HCT116 (cell line): ENCODE data around the gene MED27. TPM values are rescaled to one million over a fixed set of nuclear protein-coding genes. Genes with fewer than 3 reads are reported as not detected.
A peak's percentile ranks its signal among the peaks of the same experiment; 100 is the strongest.

ENCODE experiments used
- ATAC-seq: fragments of 200-7000 bp; cut with Tn5 transposase; 2 replicates; pipeline ENCODE4 v1.9.1; 2020; ENCODE audit warnings: mild to moderate bottlenecking, moderate library complexity
- BruUV-seq: library from RNA; stranded (reverse); fragments of 400-500 nt; replicated peaks from 2 replicates; lab custom pipeline; 2021; lab: Mats Ljungman, UMichigan
- CTCF ChIA-PET: fragments of 300-600 bp; sonication (Branson Sonifier 250); formaldehyde crosslinking; loops from one replicate; lab custom pipeline; 2021; ENCODE audit warnings: antibody characterized with exemption; lab: Charles Lee
- POLR2A ChIA-PET: fragments of 300-600, 350-600 bp; sonication (Branson Sonifier 250); formaldehyde crosslinking; loops from one replicate; lab custom pipeline; 2021; ENCODE audit warnings: antibody characterized with exemption; lab: Charles Lee
- RAD21 ChIA-PET, 2 experiments: fragments of 300-600 bp; sonication (Branson Sonifier 250); formaldehyde crosslinking; loops; one replicate each; lab custom pipeline; 2023; ENCODE audit warnings: low total read pairs in 2 of 2; ENCODE audit not compliant: uncharacterized antibody in 2 of 2, unreplicated experiment in 2 of 2, low non-redundant PET in 1 of 2; lab: Charles Lee
- DNase-seq: peaks from one replicate; pipeline ENCODE4 v3.0.0-alpha.2; 2010; ENCODE audit warnings: low read depth, low spot score
- H2AFZ ChIP-seq: fragments of 200-600 bp; shearing (Covaris generic), sonication (generic); 2 replicates; pipeline ENCODE4 v1.6.1; 2017; ENCODE audit warnings: low read depth, mixed run types, mixed read lengths, antibody characterized with exemption, low read length; ENCODE audit not compliant: poor library complexity, severe bottlenecking
- H3K27ac ChIP-seq: 2 replicates; pipeline ENCODE4 v1.5.1; 2012; ENCODE audit warnings: low read depth, low read length
- H3K27me3 ChIP-seq: fragments of 200-600 bp; sonication (generic); 2 replicates; pipeline ENCODE4 v1.6.1; 2016; ENCODE audit warnings: mixed run types, low read length, mixed read lengths; ENCODE audit not compliant: insufficient read depth
- H3K36me3 ChIP-seq, 2 experiments: fragments of 200-500 bp in 1 of 2; fragments of 200-600 bp in 1 of 2; sonication (Bioruptor generic) in 1 of 2; sonication (generic) in 1 of 2; 2 replicates each; pipeline versions ENCODE4 v1.5.1 to v1.6.1; 2014 to 2016; ENCODE audit warnings: low read length in 2 of 2, inconsistent platforms in 1 of 2, mixed read lengths in 1 of 2, mixed run types in 1 of 2; ENCODE audit not compliant: insufficient read depth in 2 of 2, control insufficient read depth in 1 of 2
- H3K4me1 ChIP-seq, 2 experiments: fragments of 200-600 bp in 1 of 2; sonication (generic) in 1 of 2; 2 replicates each; pipeline versions ENCODE4 v1.5.1 to v1.6.1; 2012 to 2017; ENCODE audit warnings: low read length in 2 of 2, inconsistent platforms in 1 of 2, mild to moderate bottlenecking in 1 of 2, mixed read lengths in 1 of 2, mixed run types in 1 of 2, moderate library complexity in 1 of 2; ENCODE audit not compliant: insufficient read depth in 2 of 2, control insufficient read depth in 1 of 2
- H3K4me2 ChIP-seq: fragments of 200-600 bp; sonication (generic); 2 replicates; pipeline ENCODE4 v1.6.1; 2017; ENCODE audit warnings: mixed run types, low read length, mixed read lengths
- H3K4me3 ChIP-seq, 2 experiments: fragments of 200-600 bp in 1 of 2; sonication (generic) in 1 of 2; replicated peaks in 1 of 2; 2 replicates each; pipeline ENCODE4 v1.5.1; 2011 to 2016; ENCODE audit warnings: low read length in 2 of 2, control low read depth in 1 of 2, low read depth in 1 of 2, mild to moderate bottlenecking in 1 of 2, mixed read lengths in 1 of 2, mixed run types in 1 of 2
- H3K79me2 ChIP-seq: fragments of 200-600 bp; sonication (generic); 2 replicates; pipeline ENCODE4 v1.6.1; 2017; ENCODE audit warnings: mild to moderate bottlenecking, mixed run types, low read length, moderate library complexity, mixed read lengths; ENCODE audit not compliant: insufficient read depth
- H3K9ac ChIP-seq: fragments of 200-600 bp; sonication (generic); 2 replicates; pipeline ENCODE4 v1.6.1; 2016; ENCODE audit warnings: low read length, mixed read lengths
- H3K9me2 ChIP-seq: fragments of 200-600 bp; sonication (generic), shearing (Covaris generic); 2 replicates; pipeline ENCODE4 v1.6.1; 2017; ENCODE audit warnings: mixed run types, mild to moderate bottlenecking, moderate library complexity; ENCODE audit not compliant: insufficient read depth
- H3K9me3 ChIP-seq, 2 experiments: fragments of 200-500 bp in 1 of 2; fragments of 200-600 bp in 1 of 2; sonication (Bioruptor generic) in 1 of 2; sonication (generic) in 1 of 2; 2 replicates each; pipeline ENCODE4 v1.6.1; 2014 to 2017; ENCODE audit warnings: low read length in 2 of 2, mixed read lengths in 2 of 2, inconsistent platforms in 1 of 2, low read depth in 1 of 2, mild to moderate bottlenecking in 1 of 2, mixed run types in 1 of 2, moderate library complexity in 1 of 2; ENCODE audit not compliant: control insufficient read depth in 1 of 2, insufficient read depth in 1 of 2
- H4K20me1 ChIP-seq: fragments of 200-600 bp; sonication (generic), shearing (Covaris generic); 2 replicates; pipeline ENCODE4 v1.6.1; 2017; ENCODE audit warnings: mixed run types, mild to moderate bottlenecking, moderate library complexity; ENCODE audit not compliant: insufficient read depth
- CBX3 ChIP-seq: IDR thresholded peaks from 2 replicates; pipeline ENCODE4 v1.6.1; 2012; ENCODE audit warnings: low read depth
- EGR1 ChIP-seq: IDR thresholded peaks from 2 replicates; pipeline ENCODE4 v1.6.1; 2012; ENCODE audit warnings: low read depth
- EZH2 ChIP-seq: fragments of 200-600 bp; sonication (generic); IDR thresholded peaks from 2 replicates; pipeline ENCODE4 v1.6.1; 2017; ENCODE audit warnings: antibody characterized with exemption, mixed run types
- POLR2A ChIP-seq: IDR thresholded peaks from 2 replicates; pipeline ENCODE4 v1.7.0; 2011; ENCODE audit warnings: borderline replicate concordance; ENCODE audit not compliant: insufficient read depth, insufficient read length; ENCODE audit errors: extremely low read depth
- POLR2AphosphoS5 ChIP-seq: IDR thresholded peaks from 2 replicates; pipeline ENCODE4 v1.6.1; 2011; ENCODE audit warnings: mild to moderate bottlenecking, low read depth, low read length, moderate library complexity
- SP1 ChIP-seq: IDR thresholded peaks from 2 replicates; pipeline ENCODE4 v1.6.1; 2012; ENCODE audit warnings: low read depth
- YY1 ChIP-seq: IDR thresholded peaks from 2 replicates; pipeline ENCODE4 v1.6.1; 2011; ENCODE audit warnings: low read length, low read depth, moderate library complexity, mild to moderate bottlenecking; ENCODE audit not compliant: insufficient replicate concordance; ENCODE audit errors: extremely low read depth
- intact Hi-C: fragments of 100-400 bp; cut with micrococcal nuclease; formaldehyde crosslinking; loops from 2 replicates; pipeline ENCODE4 v1.10.0; 2022
- total RNA-seq: library from RNA; stranded (reverse); gene quantifications from one replicate; pipeline ENCODE4 v1.2.1, GENCODE V29; 2021; ENCODE audit not compliant: unreplicated experiment
- TF ChIP-seq, protein P1 (sequence below): IDR thresholded peaks from 2 replicates; pipeline ENCODE4 v1.6.1; 2012; ENCODE audit warnings: low read depth
- TF ChIP-seq, protein P2 (sequence below): IDR thresholded peaks from 2 replicates; pipeline ENCODE4 v1.6.1; 2012
- TF ChIP-seq, protein P3 (sequence below), 3 experiments: fragments of 200-600 bp in 1 of 3; sonication (generic) in 1 of 3; IDR thresholded peaks in 2 of 3; conservative IDR thresholded peaks in 1 of 3; 2 replicates each; pipeline ENCODE4 v1.5.1; 2012 to 2017; ENCODE audit warnings: low read depth in 2 of 3, low read length in 2 of 3, antibody characterized with exemption in 1 of 3, borderline replicate concordance in 1 of 3, control low read depth in 1 of 3, mild to moderate bottlenecking in 1 of 3, mixed read lengths in 1 of 3, mixed run types in 1 of 3, moderate library complexity in 1 of 3; ENCODE audit not compliant: insufficient read depth in 1 of 3

The MED27 gene
- total RNA-seq, 1 experiment from 2014 or later, result 26.9 TPM

DNA sequence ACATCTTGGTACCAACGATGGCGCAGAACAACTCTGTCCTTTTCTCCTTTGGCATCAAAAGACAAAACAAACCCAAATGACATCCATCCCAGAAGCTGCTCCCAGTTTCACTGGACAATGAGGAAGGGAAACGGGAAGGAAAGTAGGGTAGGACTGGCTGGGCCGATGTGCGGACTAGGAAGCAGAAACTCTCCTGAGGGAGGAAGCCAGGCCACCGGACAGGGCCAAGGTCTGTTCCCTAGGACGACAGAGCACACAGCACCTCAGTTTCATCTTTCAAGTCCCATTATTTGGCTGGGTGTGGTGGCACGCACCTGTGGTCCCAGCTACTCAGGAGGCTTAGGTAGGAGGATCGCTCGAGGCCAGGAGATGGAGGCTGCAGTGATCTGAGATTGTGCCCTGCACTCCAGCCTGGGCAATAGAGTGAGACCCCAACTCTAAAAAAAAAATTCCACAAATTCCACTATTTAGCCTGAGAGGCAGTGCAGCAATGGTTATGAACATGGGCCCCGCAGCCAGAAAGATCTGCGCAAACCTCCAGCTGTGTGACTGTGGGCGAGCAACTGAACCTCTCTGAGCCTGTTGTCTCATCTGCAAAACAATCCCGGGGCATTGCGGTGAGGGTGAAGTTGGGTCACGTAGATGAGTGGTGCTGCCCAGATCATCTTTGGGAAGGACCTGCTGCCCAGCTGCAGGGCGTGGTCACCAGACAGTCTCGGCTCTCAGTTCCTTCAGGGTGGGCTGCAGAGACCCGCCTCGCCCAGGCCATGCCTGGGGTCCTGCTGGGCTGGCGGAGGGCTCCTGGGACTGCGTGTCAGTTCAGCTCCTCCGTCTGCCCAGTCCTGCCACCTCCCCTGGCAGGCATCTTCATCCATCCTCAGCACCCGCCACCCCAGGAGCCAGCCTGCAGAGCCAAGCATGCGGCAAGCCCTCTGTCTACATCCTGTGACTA is 238.6 kb downstream of the MED27 start (continued):
- TF ChIP-seq, protein P1, sequence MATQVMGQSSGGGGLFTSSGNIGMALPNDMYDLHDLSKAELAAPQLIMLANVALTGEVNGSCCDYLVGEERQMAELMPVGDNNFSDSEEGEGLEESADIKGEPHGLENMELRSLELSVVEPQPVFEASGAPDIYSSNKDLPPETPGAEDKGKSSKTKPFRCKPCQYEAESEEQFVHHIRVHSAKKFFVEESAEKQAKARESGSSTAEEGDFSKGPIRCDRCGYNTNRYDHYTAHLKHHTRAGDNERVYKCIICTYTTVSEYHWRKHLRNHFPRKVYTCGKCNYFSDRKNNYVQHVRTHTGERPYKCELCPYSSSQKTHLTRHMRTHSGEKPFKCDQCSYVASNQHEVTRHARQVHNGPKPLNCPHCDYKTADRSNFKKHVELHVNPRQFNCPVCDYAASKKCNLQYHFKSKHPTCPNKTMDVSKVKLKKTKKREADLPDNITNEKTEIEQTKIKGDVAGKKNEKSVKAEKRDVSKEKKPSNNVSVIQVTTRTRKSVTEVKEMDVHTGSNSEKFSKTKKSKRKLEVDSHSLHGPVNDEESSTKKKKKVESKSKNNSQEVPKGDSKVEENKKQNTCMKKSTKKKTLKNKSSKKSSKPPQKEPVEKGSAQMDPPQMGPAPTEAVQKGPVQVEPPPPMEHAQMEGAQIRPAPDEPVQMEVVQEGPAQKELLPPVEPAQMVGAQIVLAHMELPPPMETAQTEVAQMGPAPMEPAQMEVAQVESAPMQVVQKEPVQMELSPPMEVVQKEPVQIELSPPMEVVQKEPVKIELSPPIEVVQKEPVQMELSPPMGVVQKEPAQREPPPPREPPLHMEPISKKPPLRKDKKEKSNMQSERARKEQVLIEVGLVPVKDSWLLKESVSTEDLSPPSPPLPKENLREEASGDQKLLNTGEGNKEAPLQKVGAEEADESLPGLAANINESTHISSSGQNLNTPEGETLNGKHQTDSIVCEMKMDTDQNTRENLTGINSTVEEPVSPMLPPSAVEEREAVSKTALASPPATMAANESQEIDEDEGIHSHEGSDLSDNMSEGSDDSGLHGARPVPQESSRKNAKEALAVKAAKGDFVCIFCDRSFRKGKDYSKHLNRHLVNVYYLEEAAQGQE, result no peak
- no peak for TF ChIP-seq EZH2

DNA sequence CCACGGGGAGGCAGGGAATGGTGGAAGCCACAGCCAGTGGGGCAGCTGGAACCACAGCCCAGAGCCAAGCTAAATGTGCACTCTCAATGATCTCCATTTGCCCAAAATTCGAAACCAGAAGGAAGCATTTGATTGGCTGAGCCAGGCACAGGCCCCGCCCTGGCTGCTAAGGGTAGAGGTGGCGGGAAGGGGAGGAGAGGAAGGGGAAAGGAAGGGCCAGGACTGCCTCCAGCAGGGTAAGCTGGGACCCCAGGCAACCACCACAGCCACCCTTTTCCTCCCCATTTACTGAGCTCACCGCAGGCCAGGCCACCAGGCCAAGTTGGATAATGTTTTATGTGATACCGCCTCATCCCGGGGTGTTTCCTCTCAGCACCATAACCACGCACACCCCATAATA is 239.4 kb downstream of the MED27 start:
- H3K4me2 ChIP-seq, result peak overlapping the region; percentile 29
- DNase-seq (no peak), ATAC-seq (peak; percentile 21; the same call in 1 of the 2 replicates)
- H4K20me1 ChIP-seq, result no peaks in the 10 kb centered on the region
- no peaks in the 10 kb centered on the region for H3K36me3 ChIP-seq
- H3K9me2 ChIP-seq, result no peaks in the 10 kb centered on the region
- H3K4me1 ChIP-seq, result peaks cover 4 to 10% of the 10 kb centered on the region in 2 experiments; a peak in 3 of 4 replicates
- no peak overlapping the region for H3K27ac ChIP-seq
- no TSS peak for BruUV-seq
- H3K4me3 ChIP-seq, result no peak overlapping the region
- ChIA-PET CTCF (interaction anchor here (1.4 to 1.6 kb wide), 2 partner anchors 396 to 412 kb away, joined by 3 read pairs; no protein-coding TSS in a partner anchor), RAD21 (no interaction called here), POLR2A (no interaction called here)
- H2AFZ ChIP-seq, result no peak overlapping the region
- H3K79me2 ChIP-seq, result no peaks in the 10 kb centered on the region
- H3K27me3 ChIP-seq, result no peaks in the 10 kb centered on the region
- intact Hi-C loops, result no loop called here
- no peaks in the 10 kb centered on the region for H3K9me3 ChIP-seq
- H3K9ac ChIP-seq, result no peak overlapping the region
- TF ChIP-seq POLR2A (no peak), CBX3 (no peak), SP1 (no peak), YY1 (no peak), EGR1 (no peak), POLR2AphosphoS5 (no peak)
- TF ChIP-seq, protein P2, sequence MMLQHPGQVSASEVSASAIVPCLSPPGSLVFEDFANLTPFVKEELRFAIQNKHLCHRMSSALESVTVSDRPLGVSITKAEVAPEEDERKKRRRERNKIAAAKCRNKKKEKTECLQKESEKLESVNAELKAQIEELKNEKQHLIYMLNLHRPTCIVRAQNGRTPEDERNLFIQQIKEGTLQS, result no peak
- TF ChIP-seq, protein P3, sequence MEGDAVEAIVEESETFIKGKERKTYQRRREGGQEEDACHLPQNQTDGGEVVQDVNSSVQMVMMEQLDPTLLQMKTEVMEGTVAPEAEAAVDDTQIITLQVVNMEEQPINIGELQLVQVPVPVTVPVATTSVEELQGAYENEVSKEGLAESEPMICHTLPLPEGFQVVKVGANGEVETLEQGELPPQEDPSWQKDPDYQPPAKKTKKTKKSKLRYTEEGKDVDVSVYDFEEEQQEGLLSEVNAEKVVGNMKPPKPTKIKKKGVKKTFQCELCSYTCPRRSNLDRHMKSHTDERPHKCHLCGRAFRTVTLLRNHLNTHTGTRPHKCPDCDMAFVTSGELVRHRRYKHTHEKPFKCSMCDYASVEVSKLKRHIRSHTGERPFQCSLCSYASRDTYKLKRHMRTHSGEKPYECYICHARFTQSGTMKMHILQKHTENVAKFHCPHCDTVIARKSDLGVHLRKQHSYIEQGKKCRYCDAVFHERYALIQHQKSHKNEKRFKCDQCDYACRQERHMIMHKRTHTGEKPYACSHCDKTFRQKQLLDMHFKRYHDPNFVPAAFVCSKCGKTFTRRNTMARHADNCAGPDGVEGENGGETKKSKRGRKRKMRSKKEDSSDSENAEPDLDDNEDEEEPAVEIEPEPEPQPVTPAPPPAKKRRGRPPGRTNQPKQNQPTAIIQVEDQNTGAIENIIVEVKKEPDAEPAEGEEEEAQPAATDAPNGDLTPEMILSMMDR (IDR thresholded peaks at IDR 0.05 in 2 of 3, conservative IDR thresholded peaks at IDR 0.05 in 1 of 3; ENCODE audit: borderline replicate concordance in 1 of 3, insufficient read depth in 1 of 3, low read depth in 2 of 3, low read length in 2 of 3), result no peak
- TF ChIP-seq, protein P1, result no peak
